HepG2 (cell line): ENCODE measurements around the gene MBD3. TPM values are rescaled to one million over a fixed set of nuclear protein-coding genes. Genes with fewer than 3 reads are reported as not detected.
A peak's percentile ranks its signal among the peaks of the same experiment; 100 is the strongest.

Experiments used
- ATAC-seq: fragments of 200-7000 bp; cut with Tn5 transposase; 3 replicates; pipeline ENCODE4 v1.9.1; 2020; ENCODE audit warnings: mild to moderate bottlenecking, moderate library complexity
- BruUV-seq: library from RNA; stranded (reverse); fragments of 400-500 nt; replicated peaks from 2 replicates; lab custom pipeline; 2021; lab: Mats Ljungman, UMichigan
- CTCF ChIA-PET: fragments of 300-600 bp; formaldehyde crosslinking; extraction: SDS; loops from one replicate; lab custom pipeline; 2021; ENCODE audit warnings: low total read pairs, inconsistent platforms, low intra/inter-chr PET ratio; lab: Yijun Ruan, JAX
- POLR2A ChIA-PET: fragments of 350-600 bp; sonication (Branson Sonifier 250); formaldehyde crosslinking; loops from one replicate; lab custom pipeline; 2020; ENCODE audit warnings: antibody characterized with exemption, inconsistent platforms; lab: Yijun Ruan, JAX
- DNase-seq: peaks from one replicate; pipeline ENCODE4 v3.0.0-alpha.2; 2015; ENCODE audit warnings: low spot score
- FAIRE-seq: peaks from 3 replicates; lab custom pipeline; 2011; peaks lifted over from hg19 to GRCh38; lab: Jason Lieb, UNC
- H2AFZ ChIP-seq: one replicate; pipeline ENCODE4 v1.6.1; 2011; ENCODE audit warnings: low read length, inconsistent platforms
- H3K27ac ChIP-seq: fragments of 300-600 bp; 3 replicates; pipeline ENCODE4 v1.8.0; 2011; ENCODE audit warnings: mixed run types, mild to moderate bottlenecking, mixed read lengths, low read length, inconsistent platforms; ENCODE audit not compliant: insufficient read depth; ENCODE audit errors: extremely low read length
- H3K27me3 ChIP-seq, 2 experiments: fragments of 200-600 bp in 1 of 2; 2 replicates in 1 of 2; 3 replicates in 1 of 2; pipeline versions ENCODE4 v1.6.0 to v1.8.0; 2011; ENCODE audit warnings: low read length in 2 of 2, mild to moderate bottlenecking in 2 of 2, moderate library complexity in 2 of 2, inconsistent platforms in 1 of 2; ENCODE audit not compliant: insufficient read depth in 2 of 2, control insufficient read depth in 1 of 2
- H3K36me3 ChIP-seq, 2 experiments: fragments of 200-600 bp in 1 of 2; replicated peaks in 1 of 2; 2 replicates in 1 of 2; 3 replicates in 1 of 2; pipeline versions ENCODE4 v1.5.1 to v1.8.0; 2011; ENCODE audit warnings: low read length in 2 of 2, inconsistent platforms in 1 of 2; ENCODE audit not compliant: insufficient read depth in 2 of 2, control insufficient read depth in 1 of 2
- H3K4me1 ChIP-seq: 2 replicates; pipeline ENCODE4 v1.5.1; 2012; ENCODE audit warnings: low read length, inconsistent platforms; ENCODE audit not compliant: insufficient read depth
- H3K4me2 ChIP-seq: 2 replicates; pipeline ENCODE4 v1.6.0; 2011; ENCODE audit warnings: low read depth, low read length, inconsistent platforms
- H3K4me3 ChIP-seq, 3 experiments: fragments of 200-600 bp in 1 of 3; sonication (generic), shearing (Covaris generic) in 1 of 3; replicated peaks in 1 of 3; 2 replicates each; pipeline ENCODE4 v1.5.1; 2011 to 2016; ENCODE audit warnings: low read length in 3 of 3, inconsistent platforms in 2 of 3, low read depth in 2 of 3, mild to moderate bottlenecking in 2 of 3, control low read depth in 1 of 3, mixed read lengths in 1 of 3; ENCODE audit not compliant: insufficient read depth in 1 of 3
- H3K79me2 ChIP-seq: one replicate; pipeline ENCODE4 v1.6.1; 2011; ENCODE audit warnings: low read length, inconsistent platforms; ENCODE audit not compliant: insufficient read depth
- H3K9ac ChIP-seq: 2 replicates; pipeline ENCODE4 v1.6.0; 2011; ENCODE audit warnings: mild to moderate bottlenecking, low read depth, low read length, inconsistent platforms; ENCODE audit not compliant: insufficient read depth
- H3K9me3 ChIP-seq: 2 replicates; pipeline ENCODE4 v1.5.1; 2012; ENCODE audit warnings: mild to moderate bottlenecking, low read length
- H4K20me1 ChIP-seq: 2 replicates; pipeline ENCODE4 v1.6.0; 2011; ENCODE audit warnings: inconsistent platforms, mild to moderate bottlenecking, low read length, moderate library complexity; ENCODE audit not compliant: insufficient read depth
- ETS1 ChIP-seq: sonication (generic); formaldehyde crosslinking; IDR thresholded peaks from 2 replicates; pipeline ENCODE4 v1.4.0; 2020; ENCODE audit warnings: missing genetic modification reagents
- ZNF609 ChIP-seq: sonication (generic); formaldehyde crosslinking; IDR thresholded peaks from 2 replicates; pipeline ENCODE4 v1.4.0; 2020; ENCODE audit warnings: mild to moderate bottlenecking, missing genetic modification reagents, borderline replicate concordance
- WGBS: methylation state at CpG from one replicate; pipeline ENCODE4 v1.1.6; 2017; ENCODE audit warnings: low lambda C conversion rate; 5-methylcytosine and 5-hydroxymethylcytosine counted together
- in situ Hi-C: cut with HindIII; loops from 2 replicates; pipeline ENCODE4 v1.10.0; 2017; ENCODE audit warnings: low pct_unique_long_range_greater_than_20kb; ENCODE audit not compliant: extremely low pct_ligation_motif_present
- intact Hi-C: fragments of 100-400 bp; cut with micrococcal nuclease; formaldehyde crosslinking; loops from one replicate; pipeline ENCODE4 v1.10.0; 2022; ENCODE audit not compliant: unreplicated experiment
- polyA plus RNA-seq, 8 experiments: library from polyadenylated mRNA; depleted of rRNA in 3 of 8; stranded (reverse) in 7 of 8; unstranded in 1 of 8; fragments of >200 nt; fragmentation: Illumina TruSeq in 4 of 8; extraction: Trizol in 4 of 8; gene quantifications; 2 replicates each; pipeline versions ENCODE4 v1.2.1 to v1.2.3, GENCODE V29; 2011 to 2016; ENCODE audit warnings: low read depth in 4 of 8, missing spikeins in 1 of 8, mixed read lengths in 1 of 8; ENCODE audit not compliant: insufficient read depth in 1 of 8
- total RNA-seq, 5 experiments: library from RNA; depleted of rRNA; stranded (reverse); fragments of >200 nt; fragmentation: Illumina TruSeq; extraction: Trizol; gene quantifications; 2 replicates each; pipeline ENCODE4 v1.2.3, GENCODE V29; 2016; ENCODE audit warnings: low read depth in 1 of 5

The MBD3 gene
- total and polyA plus RNA-seq, 2 of the 13 experiments (the other 11 are each of a cell fraction or from before 2014, with no cell fraction given), result 21.2 to 76.9 TPM

DNA sequence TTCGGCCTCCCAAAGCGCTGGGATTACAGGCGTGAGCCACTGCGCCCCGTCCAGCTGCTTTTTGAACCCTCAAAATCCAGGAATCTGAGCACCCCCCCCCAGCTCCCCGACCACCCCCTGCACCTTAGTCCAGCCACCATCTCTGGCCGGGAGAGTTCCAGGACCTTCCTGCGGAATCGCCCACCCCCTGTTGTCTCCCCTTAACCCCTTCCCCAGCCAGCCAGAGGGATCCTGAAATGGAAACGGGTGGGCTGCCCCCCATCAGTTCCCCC is 772 bp upstream of the MBD3 start:
- intact Hi-C loops, result loop anchor here (10.0 kb wide), 1 partner anchor 49 kb away; no protein-coding TSS in a partner anchor
- H3K36me3 ChIP-seq, result peaks cover 8 to 18% of the 10 kb centered on the region in 2 experiments
- H3K4me2 ChIP-seq, result peak overlapping the region; percentile 95
- CTCF ChIA-PET, result no interaction called here
- POLR2A ChIA-PET, result interaction anchor here (0.6 to 2.6 kb wide), 5 partner anchors 10 to 47 kb away, joined by 3 to 22 read pairs (median 3); partner anchors contain the start of gene UQCR11
- 96% methylated on average over 10 of the region's 10 CpGs for WGBS
- ATAC-seq (no peak), DNase-seq (no peak), FAIRE-seq (no peak)
- no peak overlapping the region for H2AFZ ChIP-seq
- peaks cover 29% of the 10 kb centered on the region for H3K79me2 ChIP-seq
- no peaks in the 10 kb centered on the region; a peak in 1 of 5 replicates for H3K27me3 ChIP-seq
- H4K20me1 ChIP-seq, result no peaks in the 10 kb centered on the region
- no peak overlapping the region for H3K27ac ChIP-seq
- TF ChIP-seq ETS1 (CRISPR knock-in tag), result 0 out of 2 replicates have a peak, but pooled peaks have one; percentile 32
- TF ChIP-seq ZNF609 (CRISPR knock-in tag), result no peak
- peak overlapping the region; percentile 76; the same call in 1 of the 2 replicates for H3K9ac ChIP-seq
- H3K9me3 ChIP-seq, result no peaks in the 10 kb centered on the region
- peak overlapping the region in 1 of 3 experiments; percentile 82; a peak in 3 of 6 replicates for H3K4me3 ChIP-seq
- BruUV-seq, result no TSS peak
- in situ Hi-C loops, result no loop called here
- H3K4me1 ChIP-seq, result peaks cover 36% of the 10 kb centered on the region
